IMR-90 (cell line): ENCODE results near the gene ZNF276. TPM values are rescaled to one million over a fixed set of nuclear protein-coding genes. Genes with fewer than 3 reads are reported as not detected.

Experiments
- ATAC-seq: fragments of 200-7000 bp; cut with Tn5 transposase; 2 replicates; pipeline ENCODE4 v1.9.1; 2020; ENCODE audit warnings: low read depth, mild to moderate bottlenecking, moderate library complexity
- BruUV-seq: library from RNA; stranded (reverse); fragments of 400-500 nt; replicated peaks from 2 replicates; lab custom pipeline; 2021; lab: Mats Ljungman, UMichigan
- CTCF ChIA-PET: fragments of 300-600 bp; formaldehyde crosslinking; extraction: SDS; loops from one replicate; lab custom pipeline; 2021; ENCODE audit warnings: antibody characterized with exemption; lab: Yijun Ruan, JAX
- POLR2A ChIA-PET: fragments of 300-600 bp; sonication (Branson Sonifier 250); formaldehyde crosslinking; loops from one replicate; lab custom pipeline; 2022; ENCODE audit warnings: antibody characterized with exemption; ENCODE audit not compliant: unreplicated experiment; lab: Charles Lee
- DNase-seq: peaks from one replicate; pipeline ENCODE4 v3.0.0; 2013
- H2AFZ ChIP-seq: replicated peaks from 2 replicates; pipeline ENCODE3; 2013; ENCODE audit warnings: low read length, mild to moderate bottlenecking; ENCODE audit not compliant: poor library complexity
- H2AK5ac ChIP-seq: 2 replicates; pipeline ENCODE4 v1.6.1; 2013; ENCODE audit warnings: low read depth, low read length, inconsistent platforms
- H2AK9ac ChIP-seq: replicated peaks from 2 replicates; pipeline ENCODE3; 2013; ENCODE audit warnings: mild to moderate bottlenecking, low read depth, low read length, moderate library complexity; ENCODE audit not compliant: poor library complexity
- H2BK120ac ChIP-seq: 2 replicates; pipeline ENCODE4 v1.6.1; 2013; ENCODE audit warnings: low read depth, low read length, inconsistent platforms
- H2BK15ac ChIP-seq: 3 replicates; pipeline ENCODE4 v1.6.1; 2013; ENCODE audit warnings: low read depth, low read length, inconsistent platforms
- H2BK20ac ChIP-seq: 2 replicates; pipeline ENCODE4 v1.6.1; 2013; ENCODE audit warnings: low read depth, mild to moderate bottlenecking, inconsistent platforms, low read length, moderate library complexity
- H2BK5ac ChIP-seq: 2 replicates; pipeline ENCODE4 v1.6.1; 2013; ENCODE audit warnings: mild to moderate bottlenecking, low read depth, low read length, inconsistent platforms; ENCODE audit not compliant: poor library complexity, severe bottlenecking
- H3K14ac ChIP-seq: replicated peaks from 2 replicates; pipeline ENCODE4 v1.6.1; 2013; ENCODE audit warnings: low read depth, low read length, inconsistent platforms
- H3K18ac ChIP-seq: 2 replicates; pipeline ENCODE4 v1.6.1; 2013; ENCODE audit warnings: low read depth, low read length, control low read depth
- H3K23ac ChIP-seq: 2 replicates; pipeline ENCODE4 v1.6.1; 2013; ENCODE audit warnings: low read depth, low read length, inconsistent platforms
- H3K27ac ChIP-seq: 2 replicates; pipeline ENCODE4 v1.5.1; 2013; ENCODE audit warnings: mild to moderate bottlenecking, control low read depth, low read length; ENCODE audit not compliant: insufficient read depth
- H3K27me3 ChIP-seq: 2 replicates; pipeline ENCODE4 v1.6.1; 2013; ENCODE audit warnings: low read length; ENCODE audit not compliant: control insufficient read depth, insufficient read depth
- H3K36me3 ChIP-seq: 2 replicates; pipeline ENCODE4 v1.6.1; 2013; ENCODE audit warnings: low read length, mixed read lengths; ENCODE audit not compliant: control insufficient read depth, insufficient read depth
- H3K4ac ChIP-seq: 2 replicates; pipeline ENCODE4 v1.6.1; 2013; ENCODE audit warnings: low read depth, low read length, inconsistent platforms
- H3K4me1 ChIP-seq: 2 replicates; pipeline ENCODE4 v1.6.1; 2013; ENCODE audit warnings: low read length, mixed read lengths; ENCODE audit not compliant: control insufficient read depth, insufficient read depth
- H3K4me2 ChIP-seq: 2 replicates; pipeline ENCODE4 v1.6.1; 2013; ENCODE audit warnings: low read depth, mild to moderate bottlenecking, control low read depth, low read length, moderate library complexity
- H3K4me3 ChIP-seq: 2 replicates; pipeline ENCODE4 v1.5.1; 2013; ENCODE audit warnings: low read depth, mild to moderate bottlenecking, control low read depth, low read length, moderate library complexity; ENCODE audit not compliant: insufficient read depth
- H3K56ac ChIP-seq: 2 replicates; pipeline ENCODE4 v1.6.1; 2013; ENCODE audit warnings: low read length, inconsistent platforms; ENCODE audit not compliant: insufficient read depth; ENCODE audit errors: extremely low read depth
- H3K79me1 ChIP-seq, 2 experiments: 2 replicates each; pipeline ENCODE4 v1.6.1; 2013; ENCODE audit warnings: low read length in 2 of 2, inconsistent platforms in 1 of 2, low read depth in 1 of 2
- H3K9ac ChIP-seq: 2 replicates; pipeline ENCODE4 v1.6.1; 2013; ENCODE audit warnings: low read depth, low read length, control low read depth
- H3K9me1 ChIP-seq: 2 replicates; pipeline ENCODE4 v1.6.1; 2013; ENCODE audit warnings: low read length, inconsistent platforms; ENCODE audit not compliant: insufficient read depth
- H3K9me3 ChIP-seq: 2 replicates; pipeline ENCODE4 v1.6.1; 2013; ENCODE audit warnings: low read length; ENCODE audit not compliant: control insufficient read depth, insufficient read depth
- H4K20me1 ChIP-seq: 2 replicates; pipeline ENCODE4 v1.6.1; 2013; ENCODE audit warnings: low read length, inconsistent platforms; ENCODE audit not compliant: insufficient read depth
- H4K5ac ChIP-seq: 2 replicates; pipeline ENCODE4 v1.6.1; 2013; ENCODE audit warnings: mild to moderate bottlenecking, low read depth, low read length, control low read depth
- H4K8ac ChIP-seq, 2 experiments: 2 replicates each; pipeline ENCODE4 v1.6.1; 2013; ENCODE audit warnings: low read depth in 2 of 2, low read length in 2 of 2, control low read depth in 1 of 2, inconsistent platforms in 1 of 2
- H4K91ac ChIP-seq: 2 replicates; pipeline ENCODE4 v1.6.1; 2013; ENCODE audit warnings: low read depth, low read length, inconsistent platforms; ENCODE audit not compliant: insufficient read depth
- BHLHE40 ChIP-seq: fragments of 150-350 bp; IDR thresholded peaks from 2 replicates; pipeline ENCODE4 v1.6.1; 2016; ENCODE audit warnings: mild to moderate bottlenecking, low read depth, low read length
- CHD1 ChIP-seq: IDR thresholded peaks from 2 replicates; pipeline ENCODE4 v1.6.1; 2012; ENCODE audit warnings: low read depth, low read length, improper control_type of control experiment
- FOS ChIP-seq: fragments of 150-350 bp; IDR thresholded peaks from 2 replicates; pipeline ENCODE4 v1.6.1; 2016; ENCODE audit warnings: low read depth, low read length
- MAFK ChIP-seq: IDR thresholded peaks from 2 replicates; pipeline ENCODE4 v1.6.1; 2012; ENCODE audit warnings: low read depth, low read length, improper control_type of control experiment
- MAZ ChIP-seq: IDR thresholded peaks from 2 replicates; pipeline ENCODE4 v1.6.1; 2012; ENCODE audit warnings: low read depth, mild to moderate bottlenecking, low read length, improper control_type of control experiment, moderate library complexity, borderline replicate concordance
- MXI1 ChIP-seq: IDR thresholded peaks from 2 replicates; pipeline ENCODE4 v1.6.1; 2012; ENCODE audit warnings: low read depth, mild to moderate bottlenecking, low read length, moderate library complexity, borderline replicate concordance
- NFE2L2 ChIP-seq: fragments of 150-350 bp; IDR thresholded peaks from 2 replicates; pipeline ENCODE4 v1.6.1; 2016; ENCODE audit warnings: low read depth, mild to moderate bottlenecking, low read length
- POLR2A ChIP-seq: IDR thresholded peaks from 2 replicates; pipeline ENCODE4 v1.6.1; 2012; ENCODE audit warnings: mild to moderate bottlenecking, low read depth, low read length
- RAD21 ChIP-seq: IDR thresholded peaks from 2 replicates; pipeline ENCODE4 v1.6.1; 2012; ENCODE audit warnings: low read length, improper control_type of control experiment
- RCOR1 ChIP-seq: IDR thresholded peaks from 2 replicates; pipeline ENCODE4 v1.6.1; 2012; ENCODE audit warnings: mild to moderate bottlenecking, low read length, improper control_type of control experiment; ENCODE audit not compliant: insufficient replicate concordance
- RFX5 ChIP-seq: IDR thresholded peaks from 2 replicates; pipeline ENCODE4 v1.8.0; 2012; ENCODE audit warnings: low read depth, mild to moderate bottlenecking, low read length, moderate library complexity
- SMC3 ChIP-seq: fragments of 150-350 bp; IDR thresholded peaks from 2 replicates; pipeline ENCODE4 v1.6.1; 2016; ENCODE audit warnings: low read depth, mild to moderate bottlenecking, antibody characterized with exemption, low read length, moderate library complexity
- WGBS, 2 experiments: methylation state at CpG; one replicate each; pipeline versions ENCODE4 v1.1.5 to v1.1.7; 2013; ENCODE audit warnings: missing lambda C conversion rate in 2 of 2; ENCODE audit not compliant: insufficient read length in 1 of 2; ENCODE audit errors: extremely low coverage in 2 of 2; 5-methylcytosine and 5-hydroxymethylcytosine counted together
- dilution Hi-C: fragments of 300-500 bp; cut with HindIII; formaldehyde crosslinking; loops from one replicate; pipeline ENCODE4 v1.14.3; 2018; ENCODE audit warnings: low sequenced_read_pairs; ENCODE audit not compliant: unreplicated experiment
- in situ Hi-C: fragments of 300-500 bp; cut with MboI; formaldehyde crosslinking; loops from 3 replicates; pipeline ENCODE4 v1.14.3; 2019; ENCODE audit warnings: low sequenced_read_pairs, inconsistent platforms, mixed read lengths
- intact Hi-C: fragments of 100-400 bp; cut with micrococcal nuclease; formaldehyde crosslinking; loops from 2 replicates; pipeline ENCODE4 v1.10.0; 2022
- polyA plus RNA-seq, 3 experiments: library from polyadenylated mRNA; depleted of rRNA; stranded (reverse); fragments of >200 nt; gene quantifications; 2 replicates each; pipeline ENCODE4 v1.2.3, GENCODE V29; 2012; ENCODE audit warnings: low replicate concordance in 1 of 3
- total RNA-seq: library from RNA; depleted of rRNA; stranded (reverse); fragments of >200 nt; gene quantifications from 2 replicates; pipeline ENCODE4 v1.2.3, GENCODE V29; 2012
- TF ChIP-seq, protein P1 (sequence below): fragments of 150-350 bp; IDR thresholded peaks from 2 replicates; pipeline ENCODE4 v1.6.1; 2016; ENCODE audit warnings: low read depth, mild to moderate bottlenecking, low read length, moderate library complexity, borderline replicate concordance
- TF ChIP-seq, protein P2 (sequence below): fragments of 150-350 bp; IDR thresholded peaks from 2 replicates; pipeline ENCODE4 v1.6.1; 2017; ENCODE audit warnings: mild to moderate bottlenecking, antibody characterized with exemption, low read length, low read depth

The ZNF276 gene
- total and polyA plus RNA-seq, 2 of the 4 experiments (the other 2 are of a cell fraction), result 4.1 to 18.6 TPM

DNA sequence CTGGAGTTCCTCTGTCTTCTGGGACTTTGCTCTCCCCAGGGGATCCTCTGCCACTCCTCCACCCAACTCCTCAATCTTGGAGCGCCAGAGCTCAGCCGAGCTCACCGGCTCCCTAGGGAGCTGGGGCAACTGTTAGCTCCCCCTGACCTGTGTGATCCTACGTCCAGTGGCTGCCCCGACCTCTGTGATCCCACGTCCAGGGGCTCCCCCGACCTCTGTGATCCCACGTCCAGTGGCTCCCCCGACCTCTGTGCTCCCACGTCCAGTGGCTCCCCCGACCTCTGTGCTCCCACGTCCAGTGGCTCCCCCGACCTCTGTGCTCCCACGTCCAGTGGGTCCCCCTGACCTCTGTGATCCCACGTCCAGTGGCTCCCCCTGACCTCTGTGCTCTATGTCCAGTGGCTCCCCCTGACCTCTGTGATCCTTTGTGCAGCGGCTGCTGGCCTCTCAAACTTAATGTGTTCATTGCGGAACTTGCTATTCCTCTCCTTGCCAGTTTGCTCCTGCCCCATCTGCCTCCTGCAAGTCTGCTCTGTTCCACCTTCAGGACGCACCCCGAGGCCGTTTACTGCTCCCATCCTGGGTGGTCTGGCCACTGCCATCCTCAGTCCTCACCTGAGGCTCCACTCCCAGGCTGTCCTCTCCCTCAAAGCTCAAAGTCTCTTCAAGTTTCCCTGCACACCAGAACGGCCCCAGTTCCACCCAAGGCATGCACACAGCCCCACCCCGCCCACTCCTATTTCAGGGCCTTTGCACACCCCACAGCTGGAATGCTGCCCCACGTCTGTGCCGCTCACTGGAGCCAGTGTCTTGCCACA is 3.4 kb upstream of the ZNF276 start:
- Histone ChIP-seq H2BK15ac (no peak overlapping the region), H3K56ac (no peak overlapping the region), H3K23ac (no peak overlapping the region), H3K4ac (no peak overlapping the region), H3K36me3 (peaks cover 10% of the 10 kb centered on the region; the same call in 1 of the 2 replicates), H3K9me3 (no peaks in the 10 kb centered on the region), H3K4me1 (peaks cover 13% of the 10 kb centered on the region), H2AFZ (no peak overlapping the region), H2AK9ac (peak overlapping the region; percentile 15), H3K18ac (no peak overlapping the region), H3K14ac (no peak overlapping the region), H4K8ac (no peak overlapping the region), H3K27ac (no peak overlapping the region), H2BK120ac (no peak overlapping the region), H4K20me1 (peaks cover 15% of the 10 kb centered on the region), H4K91ac (no peak overlapping the region), H2AK5ac (no peak overlapping the region), H2BK5ac (no peak overlapping the region), H3K9me1 (no peaks in the 10 kb centered on the region), H3K4me2 (no peak overlapping the region), H4K5ac (no peak overlapping the region), H3K27me3 (no peaks in the 10 kb centered on the region), H3K79me1 (peaks cover 17 to 44% of the 10 kb centered on the region in 2 experiments), H2BK20ac (no peak overlapping the region), H3K9ac (no peak overlapping the region), H3K4me3 (no peak overlapping the region)
- ChIA-PET CTCF (no interaction called here), POLR2A (no interaction called here)
- no TSS peak for BruUV-seq
- in situ Hi-C loops (no loop called here), intact Hi-C loops (no loop called here), dilution Hi-C loops (no loop called here)
- TF ChIP-seq, protein P1, sequence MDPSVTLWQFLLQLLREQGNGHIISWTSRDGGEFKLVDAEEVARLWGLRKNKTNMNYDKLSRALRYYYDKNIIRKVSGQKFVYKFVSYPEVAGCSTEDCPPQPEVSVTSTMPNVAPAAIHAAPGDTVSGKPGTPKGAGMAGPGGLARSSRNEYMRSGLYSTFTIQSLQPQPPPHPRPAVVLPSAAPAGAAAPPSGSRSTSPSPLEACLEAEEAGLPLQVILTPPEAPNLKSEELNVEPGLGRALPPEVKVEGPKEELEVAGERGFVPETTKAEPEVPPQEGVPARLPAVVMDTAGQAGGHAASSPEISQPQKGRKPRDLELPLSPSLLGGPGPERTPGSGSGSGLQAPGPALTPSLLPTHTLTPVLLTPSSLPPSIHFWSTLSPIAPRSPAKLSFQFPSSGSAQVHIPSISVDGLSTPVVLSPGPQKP, result no peak
- TF ChIP-seq MXI1 (no peak), CHD1 (no peak), MAZ (no peak), NFE2L2 (no peak), POLR2A (no peak), MAFK (no peak), BHLHE40 (no peak), RCOR1 (no peak), RAD21 (no peak), RFX5 (no peak), FOS (no peak), SMC3 (no peak)
- TF ChIP-seq, protein P2, sequence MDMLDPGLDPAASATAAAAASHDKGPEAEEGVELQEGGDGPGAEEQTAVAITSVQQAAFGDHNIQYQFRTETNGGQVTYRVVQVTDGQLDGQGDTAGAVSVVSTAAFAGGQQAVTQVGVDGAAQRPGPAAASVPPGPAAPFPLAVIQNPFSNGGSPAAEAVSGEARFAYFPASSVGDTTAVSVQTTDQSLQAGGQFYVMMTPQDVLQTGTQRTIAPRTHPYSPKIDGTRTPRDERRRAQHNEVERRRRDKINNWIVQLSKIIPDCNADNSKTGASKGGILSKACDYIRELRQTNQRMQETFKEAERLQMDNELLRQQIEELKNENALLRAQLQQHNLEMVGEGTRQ, result no peak
- WGBS, 2 experiments, result 91% methylated on average over 21 of the region's 24 CpGs; no CpG with 5 or more reads in 1 of the 2 experiments
- no peak for ATAC-seq
- DNase-seq, result no peak
